Thymus (tissue), 11 donors: ENCODE data around the gene SON. TPM values are rescaled to one million over a fixed set of nuclear protein-coding genes. Genes with fewer than 3 reads are reported as not detected.

Experiments used
- DNase-seq, 9 donors: peaks; one replicate each; pipeline ENCODE4 v3.0.0-alpha.2; 2013; ENCODE audit warnings: low spot score in 9 of 9, low read depth in 6 of 9, missing footprints in 1 of 9
- H3K27ac ChIP-seq, 2 donors: one replicate each; pipeline ENCODE4 v1.5.1; 2013; ENCODE audit warnings: control low read depth in 1 of 2, low read depth in 1 of 2, low read length in 1 of 2, mild to moderate bottlenecking in 1 of 2, moderate library complexity in 1 of 2
- H3K27me3 ChIP-seq, 2 donors: one replicate each; pipeline ENCODE4 v1.5.1; 2013; ENCODE audit warnings: low read length in 1 of 2; ENCODE audit not compliant: control insufficient read depth in 2 of 2, insufficient read depth in 1 of 2
- H3K36me3 ChIP-seq, 2 donors: one replicate each; pipeline ENCODE4 v1.5.1; 2013; ENCODE audit warnings: low read length in 1 of 2, mild to moderate bottlenecking in 1 of 2, moderate library complexity in 1 of 2; ENCODE audit not compliant: control insufficient read depth in 2 of 2, insufficient read depth in 2 of 2
- H3K4me1 ChIP-seq, 2 donors: one replicate each; pipeline ENCODE4 v1.5.1; 2013; ENCODE audit warnings: low read length in 2 of 2; ENCODE audit not compliant: control insufficient read depth in 2 of 2, insufficient read depth in 2 of 2
- H3K4me3 ChIP-seq, 2 donors: one replicate each; pipeline ENCODE4 v1.5.1; 2013; ENCODE audit warnings: low read length in 2 of 2, control low read depth in 1 of 2, mild to moderate bottlenecking in 1 of 2
- H3K9me3 ChIP-seq, 2 donors: one replicate each; pipeline ENCODE4 v1.5.1; 2013; ENCODE audit warnings: low read length in 1 of 2, mild to moderate bottlenecking in 1 of 2; ENCODE audit not compliant: control insufficient read depth in 2 of 2, insufficient read depth in 1 of 2
- WGBS: extraction: QIAGEN DNeasy Blood & Tissue Kit; methylation state at CpG from one replicate; pipeline ENCODE4 v1.1.7; 2013; 5-methylcytosine and 5-hydroxymethylcytosine counted together
- polyA plus RNA-seq: library from polyadenylated mRNA; stranded (reverse); fragments of 200-250 nt; gene quantifications from one replicate; pipeline ENCODE4 v1.2.3, GENCODE V29; 2013
- total RNA-seq: library from RNA; stranded (reverse); fragments of 120-200 nt; gene quantifications from one replicate; pipeline ENCODE4 v1.2.4, GENCODE V29; 2013
- donor health status: healthy.

The SON gene
- total and polyA plus RNA-seq, 2 donors, result 100 to 265 TPM

DNA sequence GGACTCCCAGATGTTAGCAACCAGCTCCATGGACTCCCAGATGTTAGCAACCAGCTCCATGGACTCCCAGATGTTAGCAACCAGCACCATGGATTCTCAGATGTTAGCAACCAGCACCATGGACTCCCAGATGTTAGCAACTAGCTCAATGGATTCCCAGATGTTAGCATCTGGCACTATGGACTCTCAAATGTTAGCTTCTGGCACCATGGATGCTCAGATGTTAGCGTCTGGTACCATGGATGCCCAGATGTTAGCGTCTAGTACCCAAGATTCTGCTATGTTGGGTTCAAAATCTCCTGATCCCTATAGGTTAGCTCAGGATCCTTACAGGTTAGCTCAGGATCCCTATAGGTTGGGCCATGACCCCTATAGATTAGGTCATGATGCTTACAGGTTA lies 8.8 kb downstream of the SON start:
- Histone ChIP-seq H3K27ac (no peak overlapping the region), H3K36me3 (peaks cover 57 to 84% of the 10 kb centered on the region in 2 donors), H3K27me3 (no peaks in the 10 kb centered on the region), H3K9me3 (peaks cover 0 to 5% of the 10 kb centered on the region in 2 donors), H3K4me3 (no peak overlapping the region), H3K4me1 (peaks cover 0 to 2% of the 10 kb centered on the region in 2 donors)
- DNase-seq, result no peak
- 98% methylated on average over 2 of the region's 2 CpGs for WGBS

DNA sequence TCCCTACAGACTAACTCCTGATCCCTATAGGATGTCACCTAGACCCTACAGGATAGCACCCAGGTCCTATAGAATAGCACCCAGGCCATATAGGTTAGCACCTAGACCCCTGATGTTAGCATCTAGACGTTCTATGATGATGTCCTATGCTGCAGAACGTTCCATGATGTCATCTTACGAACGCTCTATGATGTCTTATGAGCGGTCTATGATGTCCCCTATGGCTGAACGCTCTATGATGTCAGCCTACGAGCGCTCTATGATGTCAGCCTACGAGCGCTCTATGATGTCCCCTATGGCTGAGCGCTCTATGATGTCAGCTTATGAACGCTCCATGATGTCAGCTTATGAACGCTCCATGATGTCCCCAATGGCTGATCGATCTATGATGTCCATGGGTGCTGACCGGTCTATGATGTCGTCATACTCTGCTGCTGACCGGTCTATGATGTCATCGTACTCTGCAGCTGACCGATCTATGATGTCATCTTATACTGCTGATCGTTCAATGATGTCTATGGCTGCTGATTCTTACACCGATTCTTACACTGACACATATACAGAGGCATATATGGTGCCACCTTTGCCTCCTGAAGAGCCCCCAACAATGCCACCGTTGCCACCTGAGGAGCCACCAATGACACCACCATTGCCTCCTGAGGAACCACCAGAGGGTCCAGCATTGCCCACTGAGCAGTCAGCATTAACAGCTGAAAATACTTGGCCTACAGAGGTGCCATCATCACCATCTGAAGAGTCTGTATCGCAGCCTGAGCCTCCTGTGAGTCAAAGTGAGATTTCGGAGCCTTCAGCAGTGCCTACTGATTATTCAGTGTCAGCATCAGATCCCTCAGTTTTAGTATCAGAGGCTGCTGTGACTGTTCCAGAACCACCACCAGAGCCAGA lies 9.5 kb downstream of the SON start:
- peaks cover 0 to 5% of the 10 kb centered on the region in 2 donors for H3K9me3 ChIP-seq
- DNase-seq, result no peak
- H3K4me1 ChIP-seq, result peaks cover 0 to 2% of the 10 kb centered on the region in 2 donors
- no peaks in the 10 kb centered on the region for H3K27me3 ChIP-seq
- WGBS, result 98% methylated on average over 24 of the region's 24 CpGs
- H3K27ac ChIP-seq, result no peak overlapping the region
- no peak overlapping the region for H3K4me3 ChIP-seq
- H3K36me3 ChIP-seq, result peaks cover 61 to 85% of the 10 kb centered on the region in 2 donors

GRCh38 chr21:33552999-33553598 lies 10.3 kb downstream of the SON start:
- no peak overlapping the region for H3K4me3 ChIP-seq
- H3K9me3 ChIP-seq, result peaks cover 0 to 5% of the 10 kb centered on the region in 2 donors
- no peak for DNase-seq
- H3K27ac ChIP-seq, result no peak overlapping the region
- H3K36me3 ChIP-seq, result peaks cover 66 to 90% of the 10 kb centered on the region in 2 donors
- no peaks in the 10 kb centered on the region for H3K27me3 ChIP-seq
- 99% methylated on average over 12 of the region's 12 CpGs for WGBS
- peaks cover 0 to 2% of the 10 kb centered on the region in 2 donors for H3K4me1 ChIP-seq

- 98% methylated on average over 18 of the region's 18 CpGs for WGBS
- Histone ChIP-seq H3K9me3 (peaks cover 0 to 5% of the 10 kb centered on the region in 2 donors), H3K4me1 (peaks cover 0 to 2% of the 10 kb centered on the region in 2 donors), H3K27ac (no peak overlapping the region), H3K36me3 (peaks cover 66 to 96% of the 10 kb centered on the region in 2 donors), H3K4me3 (no peak overlapping the region), H3K27me3 (no peaks in the 10 kb centered on the region)
- DNase-seq, result no peak
These were observed 11.6 kb downstream of the SON start for GRCh38 chr21:33554236-33554981.

DNA sequence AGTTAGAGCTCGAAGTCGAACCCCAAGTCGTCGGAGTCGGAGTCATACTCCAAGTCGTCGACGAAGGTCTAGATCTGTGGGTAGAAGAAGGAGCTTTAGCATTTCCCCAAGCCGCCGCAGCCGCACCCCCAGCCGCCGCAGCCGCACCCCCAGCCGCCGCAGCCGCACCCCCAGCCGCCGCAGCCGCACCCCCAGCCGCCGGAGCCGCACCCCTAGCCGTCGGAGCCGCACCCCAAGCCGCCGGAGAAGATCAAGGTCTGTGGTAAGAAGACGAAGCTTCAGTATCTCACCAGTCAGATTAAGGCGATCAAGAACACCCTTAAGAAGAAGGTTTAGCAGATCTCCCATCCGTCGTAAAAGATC lies 12.1 kb downstream of the SON start:
- 98% methylated on average over 32 of the region's 32 CpGs for WGBS
- no peaks in the 10 kb centered on the region for H3K27me3 ChIP-seq
- H3K27ac ChIP-seq, result no peak overlapping the region
- H3K36me3 ChIP-seq, result peaks cover 65 to 96% of the 10 kb centered on the region in 2 donors
- no peak overlapping the region for H3K4me3 ChIP-seq
- no peak for DNase-seq
- H3K9me3 ChIP-seq, result peaks cover 0 to 5% of the 10 kb centered on the region in 2 donors
- peaks cover 0 to 2% of the 10 kb centered on the region in 2 donors for H3K4me1 ChIP-seq

DNA sequence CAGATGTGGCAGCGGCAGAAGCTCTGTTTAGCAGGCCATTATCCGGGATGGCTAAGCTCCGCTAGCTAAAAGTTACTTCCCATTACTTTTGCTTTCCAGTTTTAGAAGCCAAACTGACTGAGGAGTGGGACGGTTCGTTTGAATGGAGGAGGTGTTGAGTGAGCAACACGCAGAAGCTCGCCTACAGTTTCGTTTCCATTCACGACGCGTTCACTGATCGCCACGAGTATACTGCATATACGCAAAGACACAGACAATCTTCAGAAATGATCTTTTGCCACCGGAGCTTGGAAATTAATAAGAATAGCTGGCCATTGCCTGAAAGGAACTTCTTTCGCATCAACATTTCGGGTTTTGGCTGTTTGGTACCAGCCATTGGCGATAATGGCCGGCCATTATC lies 14.6 kb downstream of the SON start:
- WGBS, result over 99% methylated on average over 19 of the region's 19 CpGs
- H3K36me3 ChIP-seq, result peaks cover 47 to 94% of the 10 kb centered on the region in 2 donors
- no peak overlapping the region for H3K4me3 ChIP-seq
- H3K27me3 ChIP-seq, result no peaks in the 10 kb centered on the region
- no peak for DNase-seq
- H3K27ac ChIP-seq, result no peak overlapping the region
- H3K9me3 ChIP-seq, result no peaks in the 10 kb centered on the region
- peaks cover 0 to 2% of the 10 kb centered on the region in 2 donors for H3K4me1 ChIP-seq

DNA sequence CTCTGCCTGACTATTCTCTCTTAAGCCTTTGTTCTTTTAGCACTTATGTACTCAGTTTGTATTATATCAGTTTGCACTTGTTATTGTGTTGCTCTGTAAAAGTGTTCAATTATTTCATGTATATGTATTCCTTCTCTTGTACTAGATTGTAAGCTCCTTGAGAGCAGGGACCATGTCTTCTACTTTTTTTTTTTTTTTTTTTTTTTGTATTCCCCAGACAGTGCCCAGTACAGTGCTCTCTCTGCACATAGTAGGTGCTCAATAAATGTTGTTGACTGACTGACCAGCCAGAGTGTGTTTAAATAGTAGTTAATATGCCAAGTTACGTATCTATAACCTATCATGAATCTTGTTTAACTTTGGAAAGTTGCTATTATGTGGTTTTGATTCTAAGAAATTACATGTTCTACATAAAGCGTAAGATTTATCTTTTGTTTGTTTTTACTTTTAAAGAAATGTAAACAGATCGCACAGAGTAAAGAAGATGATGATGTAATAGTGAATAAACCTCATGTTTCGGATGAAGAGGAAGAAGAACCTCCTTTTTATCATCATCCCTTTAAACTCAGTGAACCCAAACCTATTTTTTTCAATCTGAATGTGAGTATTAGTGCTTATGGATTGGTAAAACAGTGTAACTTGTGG lies 16.1 kb downstream of the SON start:
- H3K4me3 ChIP-seq, result no peak overlapping the region
- peaks cover 32 to 83% of the 10 kb centered on the region in 2 donors for H3K36me3 ChIP-seq
- H3K27ac ChIP-seq, result no peak overlapping the region
- no peak for DNase-seq
- no peaks in the 10 kb centered on the region for H3K9me3 ChIP-seq
- H3K27me3 ChIP-seq, result no peaks in the 10 kb centered on the region
- 96% methylated on average over 4 of the region's 4 CpGs for WGBS
- H3K4me1 ChIP-seq, result no peaks in the 10 kb centered on the region

- H3K27me3 ChIP-seq, result no peaks in the 10 kb centered on the region
- H3K36me3 ChIP-seq, result peaks cover 27 to 80% of the 10 kb centered on the region in 2 donors
- WGBS, result 97% methylated on average over 10 of the region's 10 CpGs
- no peak overlapping the region for H3K27ac ChIP-seq
- H3K9me3 ChIP-seq, result no peaks in the 10 kb centered on the region
- H3K4me1 ChIP-seq, result no peaks in the 10 kb centered on the region
- no peak overlapping the region for H3K4me3 ChIP-seq
- no peak for DNase-seq
These were observed 17.0 kb downstream of the SON start for GRCh38 chr21:33559813-33560212.
